Activated T-cell treated with anti-CD3 and anti-CD28 coated beads, Interleukin-2, amount 50 U/mL, for 72 hours (primary cell): ENCODE measurements around the gene ASPRV1. TPM values are rescaled to one million over a fixed set of nuclear protein-coding genes. Genes with fewer than 3 reads are reported as not detected.

Experiments used
- ATAC-seq, 2 donors: fragments of 150-1000 bp; cut with Tn5 transposase; replicated peaks in 1 of 2; 2 replicates each; pipeline ENCODE4 v1.10.0; 2021; ENCODE audit warnings: moderate library complexity in 2 of 2, mild to moderate bottlenecking in 1 of 2
- DNase-seq, 2 donors: peaks; one replicate each; pipeline ENCODE4 v3.0.0; 2021 to 2022; ENCODE audit warnings: mixed read lengths in 1 of 2
- H3K27ac Mint-ChIP-seq: one replicate; pipeline ENCODE4 v1.8.0; 2022; ENCODE audit warnings: mild to moderate bottlenecking, moderate library complexity, mixed read lengths
- H3K27me3 Mint-ChIP-seq: one replicate; pipeline ENCODE4 v1.8.0; 2022; ENCODE audit warnings: low read depth, mixed read lengths
- H3K36me3 Mint-ChIP-seq, 2 donors: one replicate each; pipeline ENCODE4 v1.8.0; 2022; ENCODE audit warnings: mixed read lengths in 2 of 2, mild to moderate bottlenecking in 1 of 2; ENCODE audit not compliant: insufficient read depth in 2 of 2
- H3K4me1 Mint-ChIP-seq: one replicate; pipeline ENCODE4 v1.8.0; 2022; ENCODE audit warnings: low read depth, mixed read lengths
- H3K4me3 Mint-ChIP-seq, 2 donors: one replicate each; pipeline ENCODE4 v1.8.0; 2022; ENCODE audit warnings: mild to moderate bottlenecking in 2 of 2, mixed read lengths in 2 of 2, moderate library complexity in 2 of 2
- H3K9me3 Mint-ChIP-seq, 2 donors: one replicate each; pipeline ENCODE4 v1.8.0; 2022; ENCODE audit warnings: mixed read lengths in 2 of 2
- total RNA-seq, 2 donors: library from RNA; stranded (reverse); gene quantifications; one replicate each; pipeline ENCODE4 v1.2.3, GENCODE V29; 2022

The ASPRV1 gene
- total RNA-seq, 2 donors from 2014 or later: 1.0 to 2.0 TPM

DNA sequence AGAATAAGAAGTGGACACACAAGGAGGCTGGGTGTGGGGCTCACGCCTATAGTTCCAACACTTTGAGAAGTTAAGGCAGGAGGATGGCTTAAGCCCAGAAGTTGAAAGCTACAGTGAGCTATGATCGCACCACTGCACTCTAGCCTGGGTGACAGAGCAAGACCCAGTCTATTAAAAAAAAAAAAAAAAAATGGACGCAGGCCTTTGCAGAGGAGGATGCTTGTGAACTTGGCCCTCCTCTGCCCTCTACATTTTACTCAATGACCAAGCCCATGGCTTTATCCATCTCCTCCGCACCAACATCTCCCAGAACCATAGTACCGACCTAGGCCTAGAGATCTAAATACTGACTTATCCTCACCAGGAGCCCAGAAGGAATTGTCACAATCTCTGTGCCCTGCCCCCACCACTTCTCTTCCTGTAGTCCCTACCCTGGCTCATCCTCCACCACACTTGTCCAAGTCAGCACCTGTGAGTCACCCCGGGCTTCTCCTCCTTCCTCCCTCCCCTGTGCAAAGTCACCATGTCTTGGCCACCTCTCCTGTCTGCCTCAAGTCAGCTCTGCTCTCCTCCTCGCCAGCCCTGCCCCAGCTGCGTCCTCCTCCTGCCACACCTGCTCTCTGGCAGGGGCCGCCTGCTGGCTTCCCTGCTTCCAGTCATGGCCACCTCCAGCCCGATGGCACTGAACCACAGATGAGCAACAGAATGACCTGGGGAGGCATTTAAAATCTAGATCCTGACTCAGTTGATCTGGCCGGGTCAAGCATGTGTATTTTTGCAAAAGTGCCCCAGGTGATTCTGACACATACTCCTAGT is 35.8 kb upstream of the ASPRV1 start:
- H3K27me3 Mint-ChIP-seq: no peaks in the 10 kb centered on the region
- H3K4me3 Mint-ChIP-seq: no peak overlapping the region
- ATAC-seq: peak; percentile 62 to 88
- peak; percentile 20 to 44 for DNase-seq
- H3K36me3 Mint-ChIP-seq: no peaks in the 10 kb centered on the region
- peaks cover 14% of the 10 kb centered on the region for H3K4me1 Mint-ChIP-seq
- peak overlapping the region; percentile 27 for H3K27ac Mint-ChIP-seq
- no peaks in the 10 kb centered on the region for H3K9me3 Mint-ChIP-seq

DNA sequence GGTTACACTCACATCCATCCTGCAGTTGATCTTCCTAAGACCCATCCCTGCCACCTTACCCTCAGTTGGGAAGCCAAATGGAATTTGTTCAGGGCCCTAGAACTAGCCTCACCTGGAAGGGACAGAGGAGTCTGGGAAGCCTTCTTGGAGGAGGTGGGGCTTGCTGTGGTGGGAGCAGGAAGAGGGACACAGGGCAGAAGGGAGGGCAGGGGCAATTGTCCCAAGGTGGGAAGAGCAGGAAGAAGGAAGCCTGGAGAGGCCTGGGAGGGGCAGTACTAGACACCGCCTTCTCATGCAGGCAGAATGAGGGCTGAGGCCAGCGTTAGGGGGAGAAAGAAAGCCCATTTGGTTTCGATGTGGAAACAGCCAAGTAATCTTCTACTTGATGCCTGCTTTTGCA is 34.1 kb upstream of the ASPRV1 start:
- no peak for DNase-seq
- Mint-ChIP-seq H3K4me1 (peaks cover 12% of the 10 kb centered on the region), H3K27ac (no peak overlapping the region), H3K27me3 (no peaks in the 10 kb centered on the region), H3K9me3 (no peaks in the 10 kb centered on the region), H3K36me3 (no peaks in the 10 kb centered on the region), H3K4me3 (no peak overlapping the region)
- ATAC-seq: no peak

DNA sequence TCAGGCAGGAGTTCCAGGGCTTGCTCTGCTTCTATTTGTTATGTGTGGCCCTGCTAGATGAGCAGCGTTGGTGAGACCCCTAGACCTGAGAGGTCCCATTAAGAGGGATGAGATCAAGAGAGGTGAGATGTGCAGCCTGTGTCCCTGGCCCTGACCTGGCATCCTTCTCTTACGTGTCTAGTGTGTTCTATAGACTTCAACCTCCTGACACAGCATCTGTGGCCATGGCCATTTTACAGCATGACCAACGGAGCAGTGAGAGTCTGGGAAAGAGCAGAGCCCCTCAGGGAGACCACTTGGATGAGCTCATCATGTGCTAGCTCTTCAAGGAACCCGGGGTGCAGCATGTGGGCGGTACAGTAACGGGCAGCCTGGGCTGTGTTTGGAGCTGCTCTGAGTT is 32.7 kb upstream of the ASPRV1 start:
- H3K9me3 Mint-ChIP-seq: no peaks in the 10 kb centered on the region
- no peaks in the 10 kb centered on the region for H3K27me3 Mint-ChIP-seq
- DNase-seq (no peak), ATAC-seq (no peak)
- peaks cover 12% of the 10 kb centered on the region for H3K4me1 Mint-ChIP-seq
- no peak overlapping the region for H3K4me3 Mint-ChIP-seq
- no peaks in the 10 kb centered on the region for H3K36me3 Mint-ChIP-seq
- H3K27ac Mint-ChIP-seq: no peak overlapping the region

DNA sequence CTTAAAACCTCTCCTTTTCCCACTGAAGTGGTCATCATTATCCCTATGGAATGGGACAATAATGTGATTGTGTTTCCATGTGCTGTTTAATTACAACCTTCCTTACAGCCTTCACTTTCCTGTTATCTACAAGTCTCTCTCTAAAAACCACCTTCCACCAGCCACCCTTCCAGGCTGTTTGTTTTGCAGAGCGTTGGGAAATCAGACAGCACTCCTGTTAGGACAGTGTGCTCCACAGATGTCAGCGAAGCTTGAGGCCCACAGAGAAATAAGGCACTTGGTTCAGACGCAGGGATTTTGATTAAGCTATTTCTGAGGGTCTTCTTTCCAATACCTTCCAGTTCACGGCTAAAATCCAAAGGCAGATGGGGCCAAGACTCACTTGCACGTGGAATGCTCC is 32.3 kb upstream of the ASPRV1 start:
- Mint-ChIP-seq H3K4me1 (peaks cover 12% of the 10 kb centered on the region), H3K36me3 (no peaks in the 10 kb centered on the region), H3K27ac (no peak overlapping the region), H3K4me3 (no peak overlapping the region), H3K27me3 (no peaks in the 10 kb centered on the region), H3K9me3 (no peaks in the 10 kb centered on the region)
- no peak for DNase-seq
- no peak for ATAC-seq

DNA sequence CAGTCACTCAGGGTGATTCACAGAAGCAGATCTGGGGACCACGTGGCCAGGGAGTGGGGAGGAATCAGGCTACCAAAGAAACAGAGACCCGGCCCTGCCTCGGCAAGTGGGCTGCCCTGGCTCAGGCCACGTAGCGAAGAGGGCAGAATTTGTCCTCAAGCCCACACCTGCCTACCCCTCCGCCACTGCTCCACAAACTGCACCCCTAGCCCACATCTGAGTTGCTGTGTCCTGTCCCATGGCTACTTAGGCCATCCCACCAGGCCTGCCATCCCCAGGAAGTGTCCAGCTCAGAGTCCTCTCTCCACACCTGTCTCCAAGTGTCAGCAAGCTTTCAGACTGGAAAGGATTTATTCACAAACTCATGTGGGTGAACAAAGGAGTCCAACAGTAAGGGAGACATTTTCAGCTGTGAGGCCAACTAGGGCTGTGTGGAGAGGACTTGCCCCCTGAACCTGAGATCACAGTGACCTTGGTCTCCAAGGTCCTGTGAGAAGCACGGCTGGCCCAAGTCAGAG is 31.7 kb upstream of the ASPRV1 start:
- Mint-ChIP-seq H3K36me3 (no peaks in the 10 kb centered on the region), H3K27ac (no peak overlapping the region), H3K27me3 (no peaks in the 10 kb centered on the region), H3K9me3 (no peaks in the 10 kb centered on the region), H3K4me3 (no peak overlapping the region), H3K4me1 (peaks cover 17% of the 10 kb centered on the region)
- DNase-seq (no peak), ATAC-seq (no peak)

DNA sequence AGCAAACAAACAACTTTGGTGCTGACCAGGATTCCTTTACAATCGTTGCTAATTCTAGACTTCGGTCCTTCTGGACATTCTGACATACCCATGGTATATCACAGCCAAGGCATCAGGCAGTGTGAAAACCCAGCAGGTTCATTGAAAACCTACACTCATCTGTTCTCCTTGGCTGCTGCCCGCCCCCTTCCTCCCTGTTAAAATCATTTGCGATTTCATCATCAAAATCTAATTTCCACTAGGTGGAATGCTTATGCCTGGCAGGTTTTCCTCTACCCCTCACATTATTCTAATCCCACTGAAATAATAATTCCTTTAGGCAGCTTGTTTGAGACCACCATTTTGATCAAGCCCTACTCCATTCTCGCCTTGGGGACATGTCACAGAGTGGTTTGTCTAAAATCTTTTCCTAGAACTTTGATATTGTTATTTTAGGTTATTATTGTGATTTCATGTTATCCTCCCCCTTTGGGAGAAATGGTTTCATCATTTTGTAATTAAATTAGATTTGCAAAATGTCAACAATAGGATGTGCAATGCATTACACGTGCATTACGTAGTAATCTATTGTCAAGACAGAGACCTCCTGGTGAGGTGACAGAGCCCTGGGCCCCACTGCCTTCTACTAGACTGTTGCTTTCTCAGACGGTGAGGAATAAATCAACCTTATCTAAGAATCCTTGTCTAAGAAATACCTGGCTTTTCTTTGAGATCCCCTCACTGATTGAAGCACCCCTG is 31.0 kb upstream of the ASPRV1 start:
- Mint-ChIP-seq H3K27me3 (no peaks in the 10 kb centered on the region), H3K4me3 (no peak overlapping the region), H3K9me3 (no peaks in the 10 kb centered on the region), H3K4me1 (peaks cover 14% of the 10 kb centered on the region), H3K36me3 (no peaks in the 10 kb centered on the region), H3K27ac (no peak overlapping the region)
- DNase-seq (no peak), ATAC-seq (no peak)

DNA sequence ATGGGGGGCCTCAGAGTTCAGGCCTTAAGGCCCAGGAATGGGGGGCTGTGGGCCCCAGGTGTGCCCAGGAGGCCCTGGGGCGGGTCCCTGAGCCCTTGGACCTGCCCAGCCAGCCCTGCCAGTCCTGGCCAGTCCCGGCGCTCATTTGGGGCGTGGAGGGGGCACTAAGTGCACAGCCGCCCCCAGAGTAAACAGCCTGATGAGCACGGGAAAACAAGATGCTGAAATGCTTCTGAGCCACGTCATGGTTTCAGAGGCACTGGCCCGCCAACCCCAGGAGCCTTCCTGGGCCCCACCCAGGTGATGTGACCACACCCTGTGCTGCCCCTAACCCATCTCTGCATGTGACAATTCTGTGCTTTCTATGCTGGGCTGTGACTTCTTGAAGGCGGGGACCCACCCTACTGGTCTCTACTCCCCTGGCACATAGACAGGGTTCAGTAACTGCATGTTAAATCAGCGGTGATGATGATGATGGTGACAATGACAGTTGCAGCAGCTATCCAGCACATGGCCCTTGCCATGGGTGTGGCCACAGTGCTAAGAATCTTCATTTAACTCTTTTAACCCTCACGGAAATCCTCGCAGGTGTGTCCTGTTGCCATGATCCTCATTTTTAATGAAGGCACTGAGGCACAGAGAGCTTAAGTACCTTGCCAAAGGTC is 28.1 kb upstream of the ASPRV1 start:
- DNase-seq: no peak
- H3K27ac Mint-ChIP-seq: no peak overlapping the region
- no peaks in the 10 kb centered on the region for H3K36me3 Mint-ChIP-seq
- no peak for ATAC-seq
- no peak overlapping the region for H3K4me3 Mint-ChIP-seq
- no peaks in the 10 kb centered on the region for H3K27me3 Mint-ChIP-seq
- no peaks in the 10 kb centered on the region for H3K9me3 Mint-ChIP-seq
- peaks cover 7% of the 10 kb centered on the region for H3K4me1 Mint-ChIP-seq

DNA sequence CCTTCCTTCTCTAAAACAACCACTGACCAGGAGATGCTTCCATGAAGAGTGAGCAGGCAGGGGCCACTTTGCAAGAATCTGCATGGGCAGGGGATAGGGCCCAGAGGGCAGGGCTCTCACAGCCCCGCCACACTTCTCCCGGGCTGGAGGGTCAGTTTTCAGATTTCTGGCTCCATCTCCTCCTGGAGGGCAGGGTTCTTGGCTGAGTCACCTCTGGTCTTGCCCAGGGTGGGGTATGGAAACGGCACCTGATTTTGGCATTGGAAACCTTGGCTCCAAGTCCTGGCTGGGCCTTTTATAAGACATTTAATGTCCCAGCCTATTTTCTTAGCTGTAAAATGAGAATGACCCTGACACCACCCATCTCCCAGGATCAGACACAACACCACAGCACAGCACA is 27.6 kb upstream of the ASPRV1 start:
- Mint-ChIP-seq H3K27ac (no peak overlapping the region), H3K4me1 (peaks cover 7% of the 10 kb centered on the region)

DNA sequence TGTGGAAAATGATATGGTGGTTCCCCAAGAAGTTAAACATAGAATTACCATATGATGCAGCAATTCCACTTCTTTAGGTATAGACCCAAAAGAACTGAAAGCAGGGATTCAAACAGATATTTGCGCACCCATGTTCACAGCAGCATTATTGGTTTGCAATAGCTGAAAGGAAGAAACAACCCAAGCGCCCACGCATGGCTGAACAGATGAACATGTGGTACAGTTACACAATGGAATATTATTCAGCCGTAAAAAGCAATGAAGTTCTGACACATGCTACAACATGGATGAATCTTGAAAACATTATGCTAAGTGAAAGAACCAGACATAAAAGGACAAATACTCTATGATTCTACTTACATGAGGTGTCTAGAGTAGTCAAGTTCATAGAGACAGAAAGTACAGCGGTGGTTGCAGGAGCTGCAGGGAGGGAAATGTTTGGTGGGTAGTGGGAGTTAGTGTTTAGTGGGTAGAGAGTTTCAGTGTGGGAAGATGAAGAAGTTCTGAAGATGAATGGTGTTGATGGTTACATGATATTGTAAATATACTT is 26.7 kb upstream of the ASPRV1 start:
- Mint-ChIP-seq H3K27ac (no peak overlapping the region), H3K27me3 (no peaks in the 10 kb centered on the region), H3K9me3 (no peaks in the 10 kb centered on the region), H3K4me1 (peaks cover 7% of the 10 kb centered on the region), H3K36me3 (no peaks in the 10 kb centered on the region), H3K4me3 (no peak overlapping the region)
- DNase-seq: no peak
- ATAC-seq: peak in 1 of 2 donors; percentile 33

More for the DNA sequence above, 27.6 kb upstream of the ASPRV1 start:
- H3K9me3 Mint-ChIP-seq: no peaks in the 10 kb centered on the region
- H3K4me3 Mint-ChIP-seq: no peak overlapping the region
- ATAC-seq: no peak
- H3K27me3 Mint-ChIP-seq: no peaks in the 10 kb centered on the region
- no peaks in the 10 kb centered on the region for H3K36me3 Mint-ChIP-seq
- no peak for DNase-seq

DNA sequence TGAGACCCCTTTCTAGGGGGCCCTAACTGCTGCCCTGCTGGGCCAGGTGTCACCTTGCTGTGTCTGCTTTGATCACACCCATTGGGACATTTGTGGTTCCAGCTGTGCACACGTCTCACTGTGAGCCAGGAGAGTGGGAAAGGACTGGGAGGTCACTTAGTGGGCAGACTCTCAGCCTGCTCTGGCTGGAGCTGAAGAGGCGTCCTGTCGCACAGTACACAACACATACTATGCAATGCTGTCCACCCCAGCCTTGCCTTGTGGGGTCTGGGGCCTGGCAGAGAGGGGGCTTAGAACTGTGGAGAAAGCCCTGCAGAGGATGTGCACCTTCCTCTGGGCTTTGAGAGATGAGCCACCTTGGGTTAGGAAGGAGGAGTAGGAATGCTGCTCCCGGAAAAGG is 25.3 kb upstream of the ASPRV1 start:
- H3K27me3 Mint-ChIP-seq: no peaks in the 10 kb centered on the region
- peaks cover 7% of the 10 kb centered on the region for H3K4me1 Mint-ChIP-seq
- H3K27ac Mint-ChIP-seq: no peak overlapping the region
- no peaks in the 10 kb centered on the region for H3K9me3 Mint-ChIP-seq
- ATAC-seq (no peak), DNase-seq (no peak)
- H3K4me3 Mint-ChIP-seq: no peak overlapping the region
- H3K36me3 Mint-ChIP-seq: no peaks in the 10 kb centered on the region

DNA sequence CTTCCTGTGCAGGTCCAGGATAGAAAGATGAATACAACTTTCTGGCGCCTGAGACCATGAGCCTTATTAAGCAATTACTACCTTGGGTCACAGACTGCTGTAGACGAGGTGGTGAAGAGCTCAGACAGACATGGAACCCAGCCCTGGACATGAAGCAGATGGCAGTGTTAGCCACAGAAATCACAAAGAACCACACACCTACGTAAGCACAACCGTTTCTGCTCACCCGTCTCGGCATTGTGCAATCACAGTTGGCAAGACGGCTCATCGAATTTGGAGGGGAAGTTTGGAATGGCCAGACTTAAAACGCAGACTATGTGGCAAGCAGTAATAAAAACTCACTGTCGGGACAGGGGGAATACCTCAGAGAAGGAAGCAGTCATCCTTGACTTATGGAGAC is 24.3 kb upstream of the ASPRV1 start:
- H3K36me3 Mint-ChIP-seq: no peaks in the 10 kb centered on the region
- ATAC-seq: no peak

DNA sequence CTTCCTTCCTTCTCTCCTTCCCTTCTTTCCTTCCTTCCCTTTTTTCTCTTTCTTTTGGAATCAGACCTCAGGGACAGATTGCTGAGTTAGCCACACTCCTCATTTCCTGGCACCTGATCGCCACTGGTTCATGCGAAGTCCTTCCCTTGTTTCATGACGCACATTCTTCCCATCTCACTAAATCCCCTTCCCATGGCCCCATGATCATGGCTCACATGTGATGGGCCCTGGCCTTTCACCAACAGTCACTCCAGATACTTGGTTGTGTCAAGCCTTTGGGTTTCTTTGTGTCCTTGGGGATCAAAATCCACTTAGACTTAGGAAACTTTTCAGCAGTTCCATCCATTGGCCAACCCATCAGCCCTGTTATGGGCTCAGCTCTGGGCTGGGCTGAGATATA is 23.8 kb upstream of the ASPRV1 start:
- Mint-ChIP-seq H3K27me3 (no peaks in the 10 kb centered on the region), H3K9me3 (no peaks in the 10 kb centered on the region), H3K27ac (no peak overlapping the region), H3K36me3 (no peaks in the 10 kb centered on the region), H3K4me3 (no peak overlapping the region), H3K4me1 (peaks cover 7% of the 10 kb centered on the region)
- ATAC-seq (no peak), DNase-seq (no peak)

More for the DNA sequence above, 24.3 kb upstream of the ASPRV1 start:
- DNase-seq: no peak
- peaks cover 7% of the 10 kb centered on the region for H3K4me1 Mint-ChIP-seq
- no peak overlapping the region for H3K4me3 Mint-ChIP-seq
- no peaks in the 10 kb centered on the region for H3K9me3 Mint-ChIP-seq
- H3K27me3 Mint-ChIP-seq: no peaks in the 10 kb centered on the region
- H3K27ac Mint-ChIP-seq: no peak overlapping the region
